Body of pancreas (tissue), 4 donors: ENCODE measurements around the gene CCDC188. TPM values are rescaled to one million over a fixed set of nuclear protein-coding genes. Genes with fewer than 3 reads are reported as not detected.

Experiments used
- ATAC-seq: fragments of 150-250 bp; one replicate; pipeline ENCODE4 v1.9.1; 2016
- DNase-seq, 4 donors: peaks; one replicate each; pipeline ENCODE4 v3.0.0-alpha.2; 2019
- H3K27ac ChIP-seq, 4 donors: fragments of 200-600 bp; sonication (generic); 1 replicate in 3 of 4; 2 replicates in 1 of 4; pipeline versions ENCODE4 v1.5.1 to v1.6.1; 2016 to 2019; ENCODE audit warnings: mild to moderate bottlenecking in 1 of 4, mixed read lengths in 1 of 4, moderate library complexity in 1 of 4
- H3K27me3 ChIP-seq, 2 donors: fragments of 200-600 bp; sonication (generic); one replicate each; pipeline ENCODE4 v1.6.0; 2016; ENCODE audit warnings: mild to moderate bottlenecking in 1 of 2
- H3K36me3 ChIP-seq, 2 donors: fragments of 200-600 bp; sonication (generic); replicated peaks in 1 of 2; 2 replicates each; pipeline ENCODE4 v1.5.1; 2016; ENCODE audit warnings: low read depth in 2 of 2; ENCODE audit not compliant: insufficient read depth in 1 of 2
- H3K4me1 ChIP-seq: fragments of 200-600 bp; sonication (generic); one replicate; pipeline ENCODE4 v1.6.0; 2016
- H3K4me3 ChIP-seq, 2 donors: fragments of 200-600 bp; sonication (generic); 1 replicate in 1 of 2; 2 replicates in 1 of 2; pipeline ENCODE4 v1.5.1; 2016 to 2019
- H3K9me3 ChIP-seq, 3 donors: fragments of 200-600 bp; sonication (generic); 1 replicate in 2 of 3; 2 replicates in 1 of 3; pipeline ENCODE4 v1.5.1; 2016
- CTCF ChIP-seq, 7 experiments: fragments of 450-650 bp in 4 of 7; fragments of 200-600 bp in 3 of 7; sonication (generic) in 3 of 7; IDR thresholded peaks; one replicate each; pipeline ENCODE4 v1.5.1; 2016 to 2019; ENCODE audit warnings: antibody characterized with exemption in 7 of 7
- POLR2A ChIP-seq, 3 donors: fragments of 450-650 bp; IDR thresholded peaks; one replicate each; pipeline ENCODE4 v1.6.1; 2016; ENCODE audit warnings: antibody characterized with exemption in 3 of 3, mild to moderate bottlenecking in 2 of 3
- WGBS, 2 donors: methylation state at CpG; one replicate each; pipeline ENCODE4 v1.1.5; 2017; 5-methylcytosine and 5-hydroxymethylcytosine counted together
- intact Hi-C: fragments of 100-400 bp; cut with DNase I; formaldehyde crosslinking; loops from one replicate; pipeline ENCODE4 v1.15.1; 2023
- total RNA-seq, 2 donors: library from RNA; depleted of rRNA; stranded (reverse); fragments of >200 nt; gene quantifications; one replicate each; pipeline ENCODE4 v1.1.0, GENCODE V29; 2016

Gene CCDC188
- total RNA-seq, 2 donors from 2014 or later: not detected

GRCh38 chr22:20146777-20147176 is 4.1 kb downstream of the CCDC188 start:
- Histone ChIP-seq H3K27me3 (no peaks in the 10 kb centered on the region), H3K27ac (no peak overlapping the region), H3K4me1 (no peaks in the 10 kb centered on the region), H3K36me3 (no peaks in the 10 kb centered on the region), H3K4me3 (no peak overlapping the region), H3K9me3 (no peaks in the 10 kb centered on the region)
- DNase-seq (no peak), ATAC-seq (no peak)
- TF ChIP-seq POLR2A (IDR thresholded peaks at IDR 0.05) (no peak), CTCF (IDR thresholded peaks at IDR 0.05) (no peak)
- WGBS, 2 donors: 67 to 81% methylated on average over 1 to 20 of the region's 22 CpGs
- intact Hi-C loops: no loop called here

- Histone ChIP-seq H3K4me3 (no peak overlapping the region), H3K4me1 (no peaks in the 10 kb centered on the region), H3K36me3 (no peaks in the 10 kb centered on the region), H3K27me3 (no peaks in the 10 kb centered on the region), H3K9me3 (no peaks in the 10 kb centered on the region), H3K27ac (no peak overlapping the region)
- intact Hi-C loops: no loop called here
- ATAC-seq (no peak), DNase-seq (no peak)
- WGBS, 2 donors: 92 to 93% methylated on average over 3 to 20 of the region's 21 CpGs
- no peak for TF ChIP-seq POLR2A (IDR thresholded peaks at IDR 0.05)
- no peak for TF ChIP-seq CTCF (IDR thresholded peaks at IDR 0.05)
Measured at GRCh38 chr22:20145832-20146223, 5.0 kb downstream of the CCDC188 start.

GRCh38 chr22:20145206-20145831 is 5.5 kb downstream of the CCDC188 start:
- H3K4me1 ChIP-seq: no peaks in the 10 kb centered on the region
- H3K4me3 ChIP-seq: no peak overlapping the region
- WGBS, 2 donors: 90 to 94% methylated on average over 10 of the region's 22 CpGs
- DNase-seq (no peak), ATAC-seq (no peak)
- H3K9me3 ChIP-seq: no peaks in the 10 kb centered on the region
- intact Hi-C loops: no loop called here
- TF ChIP-seq CTCF (IDR thresholded peaks at IDR 0.05) (no peak), POLR2A (IDR thresholded peaks at IDR 0.05) (no peak)
- H3K27me3 ChIP-seq: no peaks in the 10 kb centered on the region
- no peaks in the 10 kb centered on the region for H3K36me3 ChIP-seq
- no peak overlapping the region for H3K27ac ChIP-seq

- WGBS, 2 donors: 89 to 96% methylated on average over 4 to 19 of the region's 19 CpGs
- intact Hi-C loops: no loop called here
- Histone ChIP-seq H3K4me3 (no peak overlapping the region), H3K27ac (no peak overlapping the region), H3K36me3 (no peaks in the 10 kb centered on the region), H3K27me3 (no peaks in the 10 kb centered on the region), H3K4me1 (no peaks in the 10 kb centered on the region), H3K9me3 (no peaks in the 10 kb centered on the region)
- no peak for TF ChIP-seq CTCF (IDR thresholded peaks at IDR 0.05)
- DNase-seq (no peak), ATAC-seq (no peak)
Measured at GRCh38 chr22:20143883-20144665, 6.8 kb downstream of the CCDC188 start.
